Osteoblast (primary cell): Measurements from ENCODE around the gene EVI5. TPM values are rescaled to one million over a fixed set of nuclear protein-coding genes. Genes with fewer than 3 reads are reported as not detected.

Experiments
- DNase-seq: peaks from one replicate; pipeline ENCODE4 v3.0.0; 2011; ENCODE audit warnings: low spot score, mixed read lengths; ENCODE audit not compliant: insufficient read length; ENCODE audit errors: missing footprints
- H2AFZ ChIP-seq: 2 replicates; pipeline ENCODE4 v1.6.0; 2011; ENCODE audit warnings: mild to moderate bottlenecking, low read length
- H3K27ac ChIP-seq: 2 replicates; pipeline ENCODE4 v1.5.1; 2011; ENCODE audit warnings: mild to moderate bottlenecking, low read depth, low read length, moderate library complexity
- H3K27me3 ChIP-seq: 2 replicates; pipeline ENCODE4 v1.6.0; 2012; ENCODE audit warnings: mild to moderate bottlenecking, control low read depth, inconsistent platforms, low read length, moderate library complexity; ENCODE audit not compliant: insufficient read depth
- H3K36me3 ChIP-seq: 2 replicates; pipeline ENCODE4 v1.5.1; 2011; ENCODE audit warnings: mild to moderate bottlenecking, low read length, control low read depth, moderate library complexity; ENCODE audit not compliant: insufficient read depth
- H3K4me1 ChIP-seq: 2 replicates; pipeline ENCODE4 v1.5.1; 2011; ENCODE audit warnings: mild to moderate bottlenecking, low read length, control low read depth, moderate library complexity; ENCODE audit not compliant: insufficient read depth
- H3K4me2 ChIP-seq: 2 replicates; pipeline ENCODE4 v1.6.0; 2011; ENCODE audit warnings: mild to moderate bottlenecking, low read length; ENCODE audit not compliant: insufficient read depth
- H3K4me3 ChIP-seq: fragments of 200-600 bp; sonication (generic); 3 replicates; pipeline ENCODE4 v1.5.1; 2012; ENCODE audit warnings: mild to moderate bottlenecking, low read length, inconsistent platforms; ENCODE audit not compliant: insufficient read depth
- H3K79me2 ChIP-seq: 2 replicates; pipeline ENCODE4 v1.6.0; 2012; ENCODE audit warnings: mild to moderate bottlenecking, low read length, control low read depth, inconsistent platforms; ENCODE audit not compliant: insufficient read depth
- H3K9me3 ChIP-seq: 2 replicates; pipeline ENCODE4 v1.5.1; 2011; ENCODE audit warnings: low read depth, low read length, control low read depth
- H4K20me1 ChIP-seq: 2 replicates; pipeline ENCODE4 v1.6.0; 2012; ENCODE audit warnings: mild to moderate bottlenecking, low read length, control low read depth; ENCODE audit not compliant: insufficient read depth
- CTCF ChIP-seq: IDR thresholded peaks from 2 replicates; pipeline ENCODE4 v1.5.1; 2011; ENCODE audit warnings: mild to moderate bottlenecking, low read depth, low read length, moderate library complexity; ENCODE audit errors: extremely low read depth
- total RNA-seq: library from RNA; depleted of rRNA; stranded (reverse); fragments of >200 nt; gene quantifications from 2 replicates; pipeline ENCODE4 v1.2.3, GENCODE V29; 2012

The EVI5 gene
- total RNA-seq, 1 donor: 51.8 TPM

- Histone ChIP-seq H3K27me3 (no peaks in the 10 kb centered on the region), H3K4me1 (peaks cover 10% of the 10 kb centered on the region), H3K27ac (no peak overlapping the region), H3K36me3 (no peaks in the 10 kb centered on the region), H4K20me1 (peaks cover 3% of the 10 kb centered on the region), H3K4me3 (no peak overlapping the region), H3K4me2 (no peak overlapping the region), H3K9me3 (no peaks in the 10 kb centered on the region), H3K79me2 (peaks cover 28% of the 10 kb centered on the region), H2AFZ (no peak overlapping the region)
- TF ChIP-seq CTCF: no peak
- DNase-seq: no peak
These were observed 77.2 kb downstream of the EVI5 start for GRCh38 chr1:92707709-92708108.

- H3K27me3 ChIP-seq: no peaks in the 10 kb centered on the region
These were observed 77.6 kb downstream of the EVI5 start for GRCh38 chr1:92707292-92707691.

GRCh38 chr1:92705446-92705845 lies 79.5 kb downstream of the EVI5 start:
- no peak for TF ChIP-seq CTCF

More at GRCh38 chr1:92707292-92707691, 77.6 kb downstream of the EVI5 start:
- Histone ChIP-seq H3K4me2 (no peak overlapping the region), H3K36me3 (no peaks in the 10 kb centered on the region), H3K4me1 (peaks cover 10% of the 10 kb centered on the region), H4K20me1 (peaks cover 3% of the 10 kb centered on the region), H2AFZ (no peak overlapping the region), H3K9me3 (no peaks in the 10 kb centered on the region), H3K27ac (no peak overlapping the region), H3K4me3 (no peak overlapping the region), H3K79me2 (peaks cover 28% of the 10 kb centered on the region)
- no peak for TF ChIP-seq CTCF
- DNase-seq: no peak

GRCh38 chr1:92701147-92701546 lies 83.8 kb downstream of the EVI5 start:
- Histone ChIP-seq H3K27ac (no peak overlapping the region), H3K9me3 (no peaks in the 10 kb centered on the region), H2AFZ (no peak overlapping the region), H3K4me1 (peaks cover 5% of the 10 kb centered on the region), H4K20me1 (no peaks in the 10 kb centered on the region), H3K27me3 (no peaks in the 10 kb centered on the region), H3K4me2 (peak overlapping the region; percentile 18), H3K79me2 (no peaks in the 10 kb centered on the region), H3K4me3 (no peak overlapping the region), H3K36me3 (no peaks in the 10 kb centered on the region)
- TF ChIP-seq CTCF: no peak
- DNase-seq: peak; percentile 50

More at GRCh38 chr1:92705446-92705845, 79.5 kb downstream of the EVI5 start:
- Histone ChIP-seq H3K79me2 (peaks cover 20% of the 10 kb centered on the region), H3K4me2 (no peak overlapping the region), H3K4me1 (peaks cover 15% of the 10 kb centered on the region), H2AFZ (no peak overlapping the region), H3K4me3 (no peak overlapping the region), H4K20me1 (peaks cover 3% of the 10 kb centered on the region), H3K36me3 (no peaks in the 10 kb centered on the region), H3K9me3 (no peaks in the 10 kb centered on the region), H3K27ac (no peak overlapping the region), H3K27me3 (no peaks in the 10 kb centered on the region)
- no peak for DNase-seq
